ENCODE data around the gene TMEM11.

TMEM11 gene, protein sequence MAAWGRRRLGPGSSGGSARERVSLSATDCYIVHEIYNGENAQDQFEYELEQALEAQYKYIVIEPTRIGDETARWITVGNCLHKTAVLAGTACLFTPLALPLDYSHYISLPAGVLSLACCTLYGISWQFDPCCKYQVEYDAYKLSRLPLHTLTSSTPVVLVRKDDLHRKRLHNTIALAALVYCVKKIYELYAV

DNA sequence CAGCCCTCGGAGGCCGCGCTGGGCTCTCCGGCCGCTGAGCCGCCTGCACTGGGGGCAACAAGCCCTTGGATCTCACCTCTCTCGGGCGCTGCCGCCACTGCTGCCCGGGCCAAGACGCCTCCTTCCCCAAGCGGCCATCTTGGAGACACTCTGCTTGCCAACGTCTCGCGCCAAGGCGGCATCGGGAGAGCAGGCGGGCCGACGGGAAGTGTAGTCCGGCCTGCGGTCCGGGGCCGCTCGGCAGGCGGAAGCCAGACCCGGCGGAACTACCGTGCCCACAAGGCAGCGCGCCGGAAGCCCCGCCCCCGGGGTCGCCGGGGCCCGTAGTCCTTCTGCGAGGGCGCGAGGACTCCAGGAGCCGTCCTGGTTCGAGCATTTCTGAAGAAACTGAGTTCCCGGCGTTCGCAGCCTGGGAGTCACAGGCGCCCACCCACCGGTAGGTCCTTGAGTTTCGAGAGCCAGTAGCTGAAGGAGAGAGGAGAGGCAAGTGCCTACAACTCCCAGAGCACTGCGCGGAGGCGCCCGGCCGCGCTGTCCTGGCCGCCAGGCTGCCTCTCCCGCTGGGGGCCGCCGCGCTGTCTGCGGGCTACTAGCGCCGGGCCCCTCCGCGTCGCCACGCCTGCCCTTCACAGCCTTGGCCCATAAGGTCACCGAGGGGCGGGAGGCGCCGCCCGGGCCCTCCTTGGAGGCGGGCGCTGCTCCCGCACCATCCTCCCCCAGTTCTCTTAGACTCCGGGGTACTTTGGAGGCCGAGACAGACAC, at the start of gene TMEM11:
Gene TMEM11 (minus strand): TSS at position 147 of the 762 bp plus-strand sequence. CDS start 9 bp downstream, at position 138.
- no peaks in the 10 kb centered on the region for H3K9me3 Mint-ChIP-seq
- H3K4me1 Mint-ChIP-seq, result peaks cover 59% of the 10 kb centered on the region
- peak within 1 kb of the TSS; percentile 96 for H3K27ac Mint-ChIP-seq
- H3K36me3 Mint-ChIP-seq, result peaks cover 21% of the 10 kb centered on the region
- ATAC-seq (peak; percentile 95), DNase-seq (ENCODE audit: low spot score in 2 of 2) (peak; percentile 96 to 97)
- H3K4me3 Mint-ChIP-seq, result peak within 1 kb of the TSS; percentile 84

DNA sequence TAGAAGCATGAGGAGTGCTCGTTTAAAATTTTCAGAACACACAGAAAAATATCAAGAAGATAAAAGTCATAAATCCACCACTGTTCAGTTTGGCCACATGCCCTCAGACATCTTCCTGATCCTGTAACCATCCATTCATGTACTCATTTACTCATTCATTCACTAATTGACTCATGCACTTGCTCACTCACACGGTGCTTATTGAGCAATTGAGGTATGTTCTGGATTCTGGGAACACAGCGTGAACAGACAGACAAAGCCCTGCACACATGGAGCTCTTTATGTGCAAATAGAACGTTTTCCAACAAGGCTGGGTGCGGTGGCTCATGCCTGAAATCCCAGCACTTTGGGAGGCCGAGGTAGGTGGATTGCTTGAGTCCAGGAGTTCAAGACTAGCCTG, 49.4 kb upstream of the TMEM11 start:
- Mint-ChIP-seq H3K36me3 (no peaks in the 10 kb centered on the region), H3K27ac (no peak overlapping the region), H3K9me3 (no peaks in the 10 kb centered on the region), H3K4me3 (no peak overlapping the region), H3K4me1 (peaks cover 19% of the 10 kb centered on the region)
- DNase-seq (ENCODE audit: low spot score in 2 of 2) (no peak), ATAC-seq (peak; percentile 90)

DNA sequence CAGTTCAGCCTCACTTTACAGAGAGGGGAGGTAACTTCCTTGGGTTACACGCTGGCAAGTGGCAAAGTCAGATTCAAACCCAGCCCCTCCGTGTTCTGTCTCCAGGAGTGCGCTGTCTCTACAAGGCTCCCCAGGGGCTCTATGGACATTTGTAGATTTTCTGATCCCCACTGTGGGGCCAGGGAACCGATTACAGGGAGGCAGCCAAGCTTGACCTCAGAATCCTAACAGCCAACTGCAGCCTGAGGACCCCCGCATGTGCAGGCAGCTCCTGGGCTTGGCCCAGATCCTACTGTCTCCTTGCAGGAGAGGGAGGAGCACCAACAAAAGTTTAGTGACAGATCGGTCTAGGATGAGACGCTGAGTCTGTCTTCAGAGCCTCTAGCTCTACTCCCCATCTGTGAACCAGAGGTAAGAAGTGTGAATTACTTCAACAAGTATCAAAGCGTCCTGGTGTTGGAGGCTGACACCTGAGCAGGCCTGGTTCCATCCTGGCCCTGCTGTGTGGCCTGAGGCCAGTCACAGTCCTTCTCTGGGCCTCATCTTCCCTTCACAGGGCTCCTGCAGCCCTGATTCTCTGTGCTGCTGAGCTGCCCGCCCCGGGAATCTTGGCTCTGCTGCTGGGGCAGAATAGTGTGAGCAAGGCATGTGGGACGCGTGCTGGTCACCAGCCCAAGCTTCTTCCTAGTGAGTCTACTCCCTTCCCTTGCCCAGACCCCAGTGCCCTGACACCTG, 48.5 kb upstream of the TMEM11 start:
- ATAC-seq (no peak), DNase-seq (ENCODE audit: low spot score in 2 of 2) (no peak)
- H3K36me3 Mint-ChIP-seq, result no peaks in the 10 kb centered on the region
- no peak overlapping the region for H3K27ac Mint-ChIP-seq
- no peak overlapping the region for H3K4me3 Mint-ChIP-seq
- peaks cover 17% of the 10 kb centered on the region for H3K4me1 Mint-ChIP-seq
- H3K9me3 Mint-ChIP-seq, result no peaks in the 10 kb centered on the region

DNA sequence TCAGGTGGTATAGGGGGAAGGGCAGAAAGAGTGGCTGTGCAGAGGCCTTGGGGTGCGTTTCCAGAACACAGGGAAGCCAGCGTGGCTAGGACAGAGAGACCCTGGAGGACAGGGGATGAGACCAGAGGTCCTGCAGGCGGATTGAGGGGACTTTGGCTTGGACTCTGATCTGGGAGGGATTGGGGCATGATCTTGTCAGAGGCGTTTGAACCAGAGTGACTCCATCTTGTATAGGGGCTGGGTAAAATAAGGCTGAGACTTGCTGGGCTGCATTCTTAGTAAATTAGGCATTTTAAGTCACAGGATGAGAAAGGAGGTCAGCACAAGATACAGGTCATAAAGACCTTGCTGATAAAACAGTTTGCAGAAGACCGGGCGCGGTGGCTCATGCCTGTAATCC, 44.6 kb upstream of the TMEM11 start:
- DNase-seq (ENCODE audit: low spot score in 2 of 2), result no peak
- Mint-ChIP-seq H3K36me3 (no peaks in the 10 kb centered on the region), H3K4me3 (no peak overlapping the region), H3K9me3 (no peaks in the 10 kb centered on the region), H3K4me1 (peaks cover 12% of the 10 kb centered on the region), H3K27ac (peak overlapping the region; percentile 43)
- no peak for ATAC-seq

DNA sequence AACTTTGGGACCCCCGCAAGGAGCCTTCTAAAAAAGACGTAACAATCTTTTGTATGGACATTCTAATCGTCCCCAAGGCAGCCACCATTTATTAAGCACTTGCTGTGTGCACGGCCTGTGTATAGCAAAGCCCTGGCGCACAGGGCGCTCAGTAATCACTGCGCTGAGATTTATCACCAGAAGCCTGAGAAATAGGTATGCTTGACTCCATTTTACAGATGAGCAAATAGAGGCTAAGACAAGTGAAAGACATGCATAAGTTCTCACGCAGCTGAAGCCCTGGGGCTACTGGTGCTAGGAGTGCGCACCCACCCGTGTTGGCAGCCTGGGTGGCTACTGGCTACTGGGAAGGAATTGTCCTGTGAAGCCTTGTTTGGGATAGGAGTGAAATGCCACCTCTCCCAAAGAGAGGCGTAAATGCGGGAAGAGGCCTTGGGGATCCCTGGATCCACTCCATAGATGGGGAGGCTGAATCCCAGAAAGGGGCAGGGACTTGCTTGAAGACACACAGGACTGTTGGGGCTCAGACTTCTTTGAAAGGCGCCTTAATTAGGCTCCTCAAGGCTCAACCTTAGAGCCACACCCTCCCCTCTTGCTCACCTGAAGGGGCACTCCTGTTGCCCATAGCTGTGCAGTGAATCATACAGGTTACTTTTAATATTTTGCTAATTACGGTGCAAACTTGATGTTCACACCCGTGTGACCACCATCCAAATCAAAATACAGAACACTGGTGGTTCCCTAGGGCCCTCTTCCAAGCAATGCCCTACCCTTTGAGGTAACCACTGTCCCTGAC, 39.9 kb upstream of the TMEM11 start:
- ATAC-seq (peak; percentile 27), DNase-seq (ENCODE audit: low spot score in 2 of 2) (no peak)
- Mint-ChIP-seq H3K27ac (peak overlapping the region; percentile 67), H3K36me3 (no peaks in the 10 kb centered on the region), H3K4me1 (peaks cover 43% of the 10 kb centered on the region), H3K4me3 (peak overlapping the region; percentile 76), H3K9me3 (no peaks in the 10 kb centered on the region)

DNA sequence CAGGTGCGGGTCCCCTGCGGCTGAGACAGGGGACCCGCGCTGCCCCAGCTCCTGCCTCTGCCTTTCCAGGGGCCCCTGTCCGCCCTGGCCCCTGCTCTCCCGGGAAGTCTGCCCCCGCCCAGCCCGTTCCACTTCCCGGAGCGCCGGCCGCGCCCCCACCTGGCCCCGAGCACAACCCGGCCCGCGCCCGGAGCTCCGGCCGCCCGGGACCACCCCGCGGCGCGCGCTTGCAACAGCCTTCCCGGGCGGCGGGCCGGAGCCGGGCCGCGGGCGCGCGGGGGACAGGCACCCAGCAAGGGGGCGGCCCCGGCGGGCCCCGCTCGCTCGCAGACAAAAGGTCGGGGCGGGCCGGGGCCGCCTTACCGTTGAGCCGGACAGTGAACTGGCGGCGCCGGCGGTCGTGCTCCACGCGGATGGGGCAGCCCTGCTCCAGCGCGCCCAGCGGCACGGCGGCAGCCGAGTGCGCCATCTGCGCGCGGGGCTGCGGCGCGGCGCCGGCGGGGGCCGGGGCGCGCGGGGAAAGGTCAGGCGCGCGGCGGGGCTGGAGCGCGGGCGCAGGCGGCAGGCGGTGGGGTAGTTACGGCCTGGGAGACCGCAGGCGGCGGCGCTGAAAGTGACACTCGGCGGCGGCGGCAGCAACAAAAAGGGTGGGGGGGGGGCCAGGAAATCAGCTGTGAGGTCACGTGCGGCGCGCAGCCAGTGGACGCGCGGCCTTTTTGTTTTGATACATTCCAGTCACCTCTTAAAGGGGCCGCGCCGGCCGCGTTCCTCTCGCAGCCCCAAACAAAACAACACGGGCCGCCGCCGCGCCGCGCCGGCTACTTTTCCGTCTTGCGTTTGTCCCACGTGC, 39.1 kb upstream of the TMEM11 start, which contains the start of gene NATD1:
Gene NATD1 (minus strand): TSS at position 615 of the 850 bp plus-strand sequence. CDS start 146 bp downstream, at position 469.
- no peaks in the 10 kb centered on the region for H3K9me3 Mint-ChIP-seq
- peak; percentile 39 to 83 for DNase-seq (ENCODE audit: low spot score in 2 of 2)
- peaks cover 44% of the 10 kb centered on the region for H3K4me1 Mint-ChIP-seq
- H3K27ac Mint-ChIP-seq, result peak within 1 kb of the TSS; percentile 67
- peak within 1 kb of the TSS; percentile 76 for H3K4me3 Mint-ChIP-seq
- peak; percentile 86 for ATAC-seq
- H3K36me3 Mint-ChIP-seq, result no peaks in the 10 kb centered on the region

DNA sequence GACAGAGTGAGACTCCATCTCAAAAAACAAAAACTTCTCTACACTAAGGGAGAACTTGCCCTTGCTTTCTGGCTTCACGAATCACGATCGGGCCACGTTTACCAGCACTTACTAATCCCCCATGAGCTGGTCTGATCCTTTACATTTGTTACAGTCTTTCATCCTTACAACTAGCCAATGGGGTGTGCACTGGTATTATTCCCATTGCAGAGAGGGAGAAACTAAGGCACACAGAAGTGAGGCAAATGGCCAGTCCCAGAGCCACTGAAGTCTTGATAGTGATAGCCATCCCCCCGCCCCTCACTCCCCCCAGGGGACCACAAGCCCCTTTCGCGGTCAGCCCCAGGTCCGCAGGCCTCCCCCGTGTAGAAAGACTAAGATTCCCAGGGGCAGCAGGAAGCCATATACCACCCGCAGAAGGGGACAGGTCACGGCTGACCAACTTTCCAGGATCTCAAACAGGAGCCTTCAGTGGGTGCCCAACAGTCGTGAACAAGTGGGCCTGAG, 38.4 kb upstream of the TMEM11 start:
- Mint-ChIP-seq H3K27ac (peak overlapping the region; percentile 32), H3K9me3 (no peaks in the 10 kb centered on the region), H3K4me1 (peaks cover 45% of the 10 kb centered on the region), H3K36me3 (no peaks in the 10 kb centered on the region), H3K4me3 (peak overlapping the region; percentile 76)
- DNase-seq (ENCODE audit: low spot score in 2 of 2) (no peak), ATAC-seq (no peak)

DNA sequence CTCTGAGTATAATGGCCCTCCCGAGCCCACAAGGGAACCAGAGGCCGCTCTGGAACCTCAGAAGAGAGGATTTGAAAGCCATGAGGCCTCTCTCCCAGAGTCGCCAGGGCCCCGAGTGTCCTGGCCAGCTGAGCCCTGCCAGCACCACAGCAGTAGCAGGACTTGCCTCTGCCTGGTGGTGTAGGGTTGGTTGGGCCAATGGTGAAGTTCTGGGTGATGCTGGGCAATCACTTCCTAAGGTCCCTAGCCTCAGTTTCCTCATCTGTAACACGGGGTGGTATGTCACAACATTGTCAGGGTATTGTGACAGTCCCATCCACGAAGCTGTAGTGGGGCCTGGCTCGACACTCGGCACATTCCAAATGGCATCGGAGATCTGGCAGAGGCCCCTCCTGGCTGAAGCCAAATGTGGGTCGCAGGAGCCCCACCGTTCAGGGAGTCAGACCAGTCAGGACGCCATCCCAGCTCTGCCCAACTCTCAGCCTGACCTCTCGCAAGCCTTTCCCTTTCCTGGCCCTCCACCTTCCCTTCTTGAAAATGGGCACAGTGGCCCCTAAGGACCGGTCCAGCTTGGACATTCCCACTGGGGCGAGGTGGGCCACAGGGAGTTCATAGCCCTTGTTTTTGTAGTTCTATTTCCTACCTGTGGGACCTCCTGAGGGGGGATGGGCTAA, 37.5 kb upstream of the TMEM11 start:
- ATAC-seq (no peak), DNase-seq (ENCODE audit: low spot score in 2 of 2) (no peak)
- H3K4me1 Mint-ChIP-seq, result peaks cover 45% of the 10 kb centered on the region
- H3K9me3 Mint-ChIP-seq, result no peaks in the 10 kb centered on the region
- no peak overlapping the region for H3K4me3 Mint-ChIP-seq
- no peaks in the 10 kb centered on the region for H3K36me3 Mint-ChIP-seq
- H3K27ac Mint-ChIP-seq, result no peak overlapping the region

DNA sequence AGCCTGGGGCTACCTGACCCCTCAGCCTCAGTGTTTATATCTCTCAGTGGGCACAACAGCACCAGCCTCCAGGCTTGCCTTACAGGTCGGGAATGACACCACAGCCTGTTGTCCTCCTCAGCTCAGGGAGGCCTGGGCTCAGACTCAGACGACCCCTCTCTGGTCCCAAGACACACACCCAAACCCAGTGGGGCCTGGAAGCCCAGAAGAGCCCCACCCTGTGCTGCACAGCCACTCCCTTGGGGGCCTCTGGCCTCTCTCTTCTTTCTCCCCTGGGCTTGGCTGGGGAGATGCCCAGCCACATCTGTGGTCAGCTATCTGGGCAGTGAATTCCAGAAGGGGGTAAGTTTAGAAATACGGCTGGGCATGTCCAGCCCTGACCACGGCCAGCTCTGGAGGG, 36.9 kb upstream of the TMEM11 start:
- ATAC-seq (no peak), DNase-seq (ENCODE audit: low spot score in 2 of 2) (no peak)
- no peaks in the 10 kb centered on the region for H3K36me3 Mint-ChIP-seq
- H3K27ac Mint-ChIP-seq, result peak overlapping the region; percentile 0
- no peaks in the 10 kb centered on the region for H3K9me3 Mint-ChIP-seq
- H3K4me3 Mint-ChIP-seq, result no peak overlapping the region
- peaks cover 45% of the 10 kb centered on the region for H3K4me1 Mint-ChIP-seq

DNA sequence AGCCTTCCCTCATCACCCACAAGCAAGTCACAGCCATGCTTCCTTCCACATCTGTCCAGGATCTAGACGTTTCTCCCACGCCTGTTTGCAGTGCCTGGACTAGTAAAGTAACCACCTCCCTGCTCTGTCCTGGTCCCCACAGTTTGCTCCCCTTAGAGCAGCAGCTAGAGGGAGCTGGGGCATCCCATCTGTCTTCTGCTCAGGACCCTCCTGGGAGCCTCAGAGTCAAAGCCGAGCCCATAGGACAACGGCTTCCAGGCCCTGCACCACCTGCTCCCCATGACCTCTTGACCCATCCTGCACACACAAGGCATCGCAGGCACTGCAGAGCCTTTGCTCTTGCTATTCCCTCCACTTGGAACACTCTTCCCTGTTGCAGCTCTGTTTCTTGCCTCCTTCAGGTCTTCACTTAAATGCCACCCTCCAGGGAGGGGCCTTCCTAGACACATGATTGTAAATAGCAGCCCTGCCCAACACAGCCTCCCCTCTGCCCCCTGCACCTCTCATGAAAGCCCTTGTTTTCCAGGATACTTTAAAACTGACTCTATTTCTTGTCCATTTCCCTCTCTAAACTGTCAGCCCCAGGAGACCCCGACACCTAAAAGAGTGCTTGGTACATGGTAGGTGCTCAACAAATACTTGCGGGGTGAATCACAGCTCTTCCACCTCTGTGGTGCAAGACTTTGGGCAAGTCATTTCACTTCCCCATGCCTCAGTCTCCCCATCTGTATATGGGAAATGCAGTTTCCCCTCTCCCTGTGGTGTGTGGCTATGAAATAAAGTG, 36.2 kb upstream of the TMEM11 start:
- H3K4me3 Mint-ChIP-seq, result no peak overlapping the region
- peaks cover 45% of the 10 kb centered on the region for H3K4me1 Mint-ChIP-seq
- H3K9me3 Mint-ChIP-seq, result no peaks in the 10 kb centered on the region
- DNase-seq (ENCODE audit: low spot score in 2 of 2), result no peak
- no peak for ATAC-seq
- no peaks in the 10 kb centered on the region for H3K36me3 Mint-ChIP-seq
- H3K27ac Mint-ChIP-seq, result peak overlapping the region; percentile 5

DNA sequence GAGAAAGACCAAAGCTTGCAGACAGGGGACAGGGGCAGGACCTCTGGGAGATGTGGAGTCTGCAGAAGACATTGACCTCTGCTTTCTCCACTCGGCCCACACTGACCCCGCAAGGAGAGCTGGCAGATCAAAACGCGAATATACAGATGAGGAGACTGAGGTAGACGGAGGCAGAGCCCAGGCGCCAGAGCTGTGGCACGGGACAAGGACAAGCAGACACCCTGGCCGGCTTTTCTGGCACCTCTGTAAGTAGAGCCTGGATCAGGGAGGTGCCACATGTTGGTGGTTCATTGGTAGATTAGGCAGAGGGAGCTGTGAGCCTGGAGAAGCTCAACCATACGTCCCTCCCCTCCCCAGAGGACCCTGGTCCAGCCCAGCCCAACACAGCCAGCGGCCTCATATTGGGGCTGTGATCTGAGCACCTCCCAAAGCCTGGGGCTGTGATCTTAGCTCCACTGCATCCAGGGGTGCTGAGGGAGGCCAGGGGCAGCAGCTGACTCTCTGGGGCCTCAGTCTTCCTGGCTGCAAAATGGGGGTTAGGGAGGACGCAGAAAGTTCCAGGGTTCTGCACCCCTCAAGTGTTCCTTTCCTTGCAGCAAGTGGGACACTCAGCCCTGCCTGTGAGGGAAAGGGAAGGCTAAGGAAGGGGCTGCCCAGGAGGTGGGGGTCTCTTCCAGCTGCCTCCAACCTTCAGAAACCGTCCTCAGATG, 35.3 kb upstream of the TMEM11 start:
- H3K27ac Mint-ChIP-seq, result peak overlapping the region; percentile 72
- H3K9me3 Mint-ChIP-seq, result no peaks in the 10 kb centered on the region
- H3K4me3 Mint-ChIP-seq, result no peak overlapping the region
- H3K36me3 Mint-ChIP-seq, result no peaks in the 10 kb centered on the region
- peaks cover 45% of the 10 kb centered on the region for H3K4me1 Mint-ChIP-seq
- no peak for ATAC-seq
- DNase-seq (ENCODE audit: low spot score in 2 of 2), result no peak

DNA sequence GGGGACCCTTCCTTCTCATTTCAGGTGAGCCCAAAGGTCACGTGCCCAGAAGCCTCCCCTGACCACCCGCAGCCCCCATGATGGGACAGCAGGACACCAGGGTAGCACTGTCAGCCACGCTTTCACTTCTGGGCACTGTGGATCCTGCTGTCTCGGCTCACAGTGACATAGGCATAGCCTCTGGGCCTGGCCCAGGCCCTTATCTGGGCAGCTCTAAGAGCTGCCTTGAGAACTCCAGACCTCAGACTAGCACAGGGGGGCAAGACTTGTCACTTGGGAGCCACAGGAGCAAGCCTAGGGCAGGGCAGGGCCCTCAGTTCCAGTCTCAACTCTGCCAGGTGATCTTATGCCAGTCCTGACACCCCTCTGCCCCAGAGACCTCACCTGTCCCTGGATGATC, 34.5 kb upstream of the TMEM11 start:
- no peak overlapping the region for H3K4me3 Mint-ChIP-seq
- peak overlapping the region; percentile 72 for H3K27ac Mint-ChIP-seq
- no peaks in the 10 kb centered on the region for H3K36me3 Mint-ChIP-seq
- peaks cover 45% of the 10 kb centered on the region for H3K4me1 Mint-ChIP-seq
- no peak for DNase-seq (ENCODE audit: low spot score in 2 of 2)
- no peak for ATAC-seq
- no peaks in the 10 kb centered on the region for H3K9me3 Mint-ChIP-seq
